K562 (cell line): ENCODE results near the gene RNF151. TPM values are rescaled to one million over a fixed set of nuclear protein-coding genes. Genes with fewer than 3 reads are reported as not detected.

Experiments used
- BRF2 ChIP-seq: IDR thresholded peaks from 3 replicates; pipeline ENCODE4 v1.6.1; 2011; ENCODE audit warnings: borderline replicate concordance, mild to moderate bottlenecking; ENCODE audit not compliant: insufficient read length, insufficient read depth
- CBX3 ChIP-seq, 2 experiments: IDR thresholded peaks; 1 replicate in 1 of 2; 2 replicates in 1 of 2; pipeline ENCODE4 v1.6.1; 2012; ENCODE audit warnings: inconsistent platforms in 2 of 2, low read length in 2 of 2, borderline replicate concordance in 1 of 2, control low read depth in 1 of 2
- CREB1 ChIP-seq, 2 experiments: sonication (generic) in 1 of 2; formaldehyde crosslinking in 1 of 2; IDR thresholded peaks; 2 replicates each; pipeline versions ENCODE4 v1.6.1 to v1.8.0; 2012 to 2022; ENCODE audit warnings: inconsistent platforms in 1 of 2, mild to moderate bottlenecking in 1 of 2, missing genetic modification reagents in 1 of 2, moderate library complexity in 1 of 2
- DACH1 ChIP-seq: fragments of 450-650 bp; IDR thresholded peaks from 2 replicates; pipeline ENCODE4 v1.6.1; 2018; ENCODE audit not compliant: partially characterized antibody
- FOXP1 ChIP-seq: sonication (generic); formaldehyde crosslinking; IDR thresholded peaks from 2 replicates; pipeline ENCODE4 v1.8.0; 2022; ENCODE audit warnings: mild to moderate bottlenecking, missing genetic modification reagents
- GTF2F1 ChIP-seq: IDR thresholded peaks from 2 replicates; pipeline ENCODE4 v1.6.1; 2011; ENCODE audit warnings: low read depth, low read length, improper control_type of control experiment
- MAFK ChIP-seq: IDR thresholded peaks from 2 replicates; pipeline ENCODE4 v1.6.1; 2011; ENCODE audit warnings: low read length, improper control_type of control experiment
- MAZ ChIP-seq, 2 experiments: fragments of 450-650 bp in 1 of 2; sonication (generic) in 1 of 2; formaldehyde crosslinking; IDR thresholded peaks in 1 of 2; conservative IDR thresholded peaks in 1 of 2; 2 replicates each; pipeline versions ENCODE4 v1.4.0 to v1.5.0; 2020; ENCODE audit warnings: mild to moderate bottlenecking in 1 of 2, missing genetic modification reagents in 1 of 2
- MTF1 ChIP-seq: fragments of 250-450 bp; sonication (Bioruptor Pico); IDR thresholded peaks from 2 replicates; pipeline ENCODE4 v1.9.0; 2021; ENCODE audit warnings: moderate library complexity, mild to moderate bottlenecking, inconsistent platforms, borderline replicate concordance
- NCOA1 ChIP-seq: fragments of 450-650 bp; IDR thresholded peaks from 2 replicates; pipeline ENCODE4 v1.6.1; 2016; ENCODE audit warnings: low read depth
- RREB1 ChIP-seq: fragments of 250-450 bp; sonication (Bioruptor Pico); IDR thresholded peaks from 2 replicates; pipeline ENCODE4 v1.4.0; 2020
- SRSF3 ChIP-seq: fragments of 200-400 bp; formaldehyde crosslinking; IDR thresholded peaks from 2 replicates; pipeline ENCODE4 v1.6.1; 2016; ENCODE audit warnings: mild to moderate bottlenecking, low read length, moderate library complexity; ENCODE audit not compliant: insufficient read depth
- YBX1 ChIP-seq: fragments of 450-650 bp; IDR thresholded peaks from 2 replicates; pipeline ENCODE4 v1.7.1; 2016; ENCODE audit warnings: mild to moderate bottlenecking
- ZBTB1 ChIP-seq: sonication (generic); formaldehyde crosslinking; IDR thresholded peaks from 2 replicates; pipeline ENCODE4 v1.8.1; 2023; ENCODE audit warnings: missing genetic modification reagents, low read depth, mild to moderate bottlenecking, borderline replicate concordance
- ZNF384 ChIP-seq: IDR thresholded peaks from 2 replicates; pipeline ENCODE4 v1.6.1; 2012; ENCODE audit warnings: low read depth, low read length, improper control_type of control experiment
- ZZZ3 ChIP-seq: fragments of 450-650 bp; IDR thresholded peaks from 2 replicates; pipeline ENCODE4 v1.6.1; 2016; ENCODE audit warnings: antibody characterized with exemption, mild to moderate bottlenecking, moderate library complexity
- polyA plus RNA-seq, 8 experiments: library from polyadenylated mRNA; depleted of rRNA in 4 of 8; stranded (reverse) in 5 of 8; unstranded in 3 of 8; fragments of >200 nt; fragmentation: Nextera tagmentation in 2 of 8; fragmentation: Illumina TruSeq in 1 of 8; extraction: Ambion mirVana in 2 of 8; extraction: Trizol in 1 of 8; gene quantifications; 2 replicates each; pipeline versions ENCODE4 v1.2.1 to v1.2.3, GENCODE V29; 2011 to 2014; ENCODE audit warnings: inconsistent platforms in 1 of 8, missing spikeins in 1 of 8
- total RNA-seq, 7 experiments: library from RNA; depleted of rRNA in 6 of 7; stranded (reverse); fragments of >200 nt in 6 of 7; fragmentation: Illumina TruSeq in 2 of 7; extraction: Trizol in 2 of 7; gene quantifications; 2 replicates each; pipeline versions ENCODE4 v1.2.1 to v1.2.3, GENCODE V29; 2011 to 2021; ENCODE audit warnings: low replicate concordance in 1 of 7
- TF ChIP-seq, protein P1 (sequence below): fragments of 150-350 bp; IDR thresholded peaks from 2 replicates; pipeline ENCODE4 v1.6.1; 2014; ENCODE audit warnings: low read depth, mild to moderate bottlenecking, low read length, borderline replicate concordance

RNF151 gene
- total and polyA plus RNA-seq, 9 of the 15 experiments (the other 6 are each of a cell fraction or from before 2014, with no cell fraction given) = not detected

GRCh38 chr16:1929578-1930337 is 36.9 kb upstream of the RNF151 start (continued):
- TF ChIP-seq, protein P1, sequence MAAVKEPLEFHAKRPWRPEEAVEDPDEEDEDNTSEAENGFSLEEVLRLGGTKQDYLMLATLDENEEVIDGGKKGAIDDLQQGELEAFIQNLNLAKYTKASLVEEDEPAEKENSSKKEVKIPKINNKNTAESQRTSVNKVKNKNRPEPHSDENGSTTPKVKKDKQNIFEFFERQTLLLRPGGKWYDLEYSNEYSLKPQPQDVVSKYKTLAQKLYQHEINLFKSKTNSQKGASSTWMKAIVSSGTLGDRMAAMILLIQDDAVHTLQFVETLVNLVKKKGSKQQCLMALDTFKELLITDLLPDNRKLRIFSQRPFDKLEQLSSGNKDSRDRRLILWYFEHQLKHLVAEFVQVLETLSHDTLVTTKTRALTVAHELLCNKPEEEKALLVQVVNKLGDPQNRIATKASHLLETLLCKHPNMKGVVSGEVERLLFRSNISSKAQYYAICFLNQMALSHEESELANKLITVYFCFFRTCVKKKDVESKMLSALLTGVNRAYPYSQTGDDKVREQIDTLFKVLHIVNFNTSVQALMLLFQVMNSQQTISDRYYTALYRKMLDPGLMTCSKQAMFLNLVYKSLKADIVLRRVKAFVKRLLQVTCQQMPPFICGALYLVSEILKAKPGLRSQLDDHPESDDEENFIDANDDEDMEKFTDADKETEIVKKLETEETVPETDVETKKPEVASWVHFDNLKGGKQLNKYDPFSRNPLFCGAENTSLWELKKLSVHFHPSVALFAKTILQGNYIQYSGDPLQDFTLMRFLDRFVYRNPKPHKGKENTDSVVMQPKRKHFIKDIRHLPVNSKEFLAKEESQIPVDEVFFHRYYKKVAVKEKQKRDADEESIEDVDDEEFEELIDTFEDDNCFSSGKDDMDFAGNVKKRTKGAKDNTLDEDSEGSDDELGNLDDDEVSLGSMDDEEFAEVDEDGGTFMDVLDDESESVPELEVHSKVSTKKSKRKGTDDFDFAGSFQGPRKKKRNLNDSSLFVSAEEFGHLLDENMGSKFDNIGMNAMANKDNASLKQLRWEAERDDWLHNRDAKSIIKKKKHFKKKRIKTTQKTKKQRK = no peak
- no peak for TF ChIP-seq ZZZ3
- no peak for TF ChIP-seq NCOA1
- TF ChIP-seq FOXP1 (CRISPR knock-in tag) = peak; percentile 98
- peak; percentile 50; the same call in 1 of the 2 replicates for TF ChIP-seq ZNF384
- no peak for TF ChIP-seq CREB1 (IDR thresholded peaks at IDR 0.05)
- peak; percentile 57; the same call in 1 of the 2 replicates for TF ChIP-seq CREB1 (CRISPR knock-in tag; IDR thresholded peaks at IDR 0.05)
- TF ChIP-seq SRSF3 = no peak
- TF ChIP-seq GTF2F1 = no peak
- TF ChIP-seq YBX1 = no peak
- peak in 1 of 2 experiments; percentile 69; a peak in 1 of 3 replicates for TF ChIP-seq CBX3 (IDR thresholded peaks at IDR 0.05; ENCODE audit: borderline replicate concordance in 1 of 2, low read length in 2 of 2)
- no peak for TF ChIP-seq RREB1 (CRISPR knock-in tag)
- no peak for TF ChIP-seq MTF1 (CRISPR knock-in tag)
- no peak for TF ChIP-seq DACH1
- no peak for TF ChIP-seq BRF2
- peak; percentile 59 to 79; a peak in 3 of 4 replicates for TF ChIP-seq MAZ (CRISPR knock-in tag; conservative IDR thresholded peaks at IDR 0.05 in 1 of 2, IDR thresholded peaks at IDR 0.05 in 1 of 2)
- peak; percentile 45; the same call in 1 of the 2 replicates for TF ChIP-seq ZBTB1
- no peak for TF ChIP-seq MAFK
